ENCODE data around the gene RGS16.

GRCh38 chr1:182631954-182632353 is 27.8 kb upstream of the RGS16 start:
- TF ChIP-seq, protein P1, sequence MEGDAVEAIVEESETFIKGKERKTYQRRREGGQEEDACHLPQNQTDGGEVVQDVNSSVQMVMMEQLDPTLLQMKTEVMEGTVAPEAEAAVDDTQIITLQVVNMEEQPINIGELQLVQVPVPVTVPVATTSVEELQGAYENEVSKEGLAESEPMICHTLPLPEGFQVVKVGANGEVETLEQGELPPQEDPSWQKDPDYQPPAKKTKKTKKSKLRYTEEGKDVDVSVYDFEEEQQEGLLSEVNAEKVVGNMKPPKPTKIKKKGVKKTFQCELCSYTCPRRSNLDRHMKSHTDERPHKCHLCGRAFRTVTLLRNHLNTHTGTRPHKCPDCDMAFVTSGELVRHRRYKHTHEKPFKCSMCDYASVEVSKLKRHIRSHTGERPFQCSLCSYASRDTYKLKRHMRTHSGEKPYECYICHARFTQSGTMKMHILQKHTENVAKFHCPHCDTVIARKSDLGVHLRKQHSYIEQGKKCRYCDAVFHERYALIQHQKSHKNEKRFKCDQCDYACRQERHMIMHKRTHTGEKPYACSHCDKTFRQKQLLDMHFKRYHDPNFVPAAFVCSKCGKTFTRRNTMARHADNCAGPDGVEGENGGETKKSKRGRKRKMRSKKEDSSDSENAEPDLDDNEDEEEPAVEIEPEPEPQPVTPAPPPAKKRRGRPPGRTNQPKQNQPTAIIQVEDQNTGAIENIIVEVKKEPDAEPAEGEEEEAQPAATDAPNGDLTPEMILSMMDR (IDR thresholded peaks at IDR 0.05; ENCODE audit: insufficient read depth, low read length) = no peak
- TF ChIP-seq GABPA (IDR thresholded peaks at IDR 0.05; ENCODE audit: low read depth) (no peak), SPI1 (IDR thresholded peaks at IDR 0.05; ENCODE audit: borderline replicate concordance, low read depth) (no peak), POLR2AphosphoS5 (IDR thresholded peaks at IDR 0.05; ENCODE audit: low read depth) (no peak)
